ENCODE measurements around the gene MORC1. TPM values are rescaled to one million over a fixed set of nuclear protein-coding genes. Genes with fewer than 3 reads are reported as not detected.
A peak's percentile ranks its signal among the peaks of the same experiment; 100 is the strongest.

The MORC1 gene
- total RNA-seq, 2 experiments from 2014 or later, result not detected

DNA sequence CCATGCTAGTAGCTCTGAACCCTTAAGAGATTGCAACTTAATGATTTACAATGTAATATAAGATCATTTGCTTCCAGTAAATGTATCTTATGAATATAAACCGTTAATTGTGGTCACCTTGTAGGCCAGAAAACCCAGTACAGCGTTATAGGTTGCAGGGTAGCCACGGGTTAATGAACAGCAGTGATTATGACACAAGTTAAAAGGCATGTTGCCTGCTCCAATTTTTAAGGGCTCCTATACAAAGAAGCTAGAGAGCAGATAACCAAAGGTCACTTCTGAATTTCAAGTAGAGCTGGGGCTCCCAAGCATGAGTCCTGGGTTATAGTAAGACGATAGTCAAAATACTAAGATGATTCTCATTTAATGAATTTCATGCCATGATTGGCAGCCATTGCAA, 177.8 kb downstream of the MORC1 start:
- ChIA-PET CTCF (no interaction called here), POLR2A (no interaction called here)
- Mint-ChIP-seq H3K36me3 (ENCODE audit: low read depth) (no peaks in the 10 kb centered on the region), H3K27me3 (no peaks in the 10 kb centered on the region), H3K9me3 (no peaks in the 10 kb centered on the region), H3K4me1 (no peaks in the 10 kb centered on the region), H3K4me3 (no peak overlapping the region), H3K27ac (no peak overlapping the region)
- DNase-seq, result no peak

DNA sequence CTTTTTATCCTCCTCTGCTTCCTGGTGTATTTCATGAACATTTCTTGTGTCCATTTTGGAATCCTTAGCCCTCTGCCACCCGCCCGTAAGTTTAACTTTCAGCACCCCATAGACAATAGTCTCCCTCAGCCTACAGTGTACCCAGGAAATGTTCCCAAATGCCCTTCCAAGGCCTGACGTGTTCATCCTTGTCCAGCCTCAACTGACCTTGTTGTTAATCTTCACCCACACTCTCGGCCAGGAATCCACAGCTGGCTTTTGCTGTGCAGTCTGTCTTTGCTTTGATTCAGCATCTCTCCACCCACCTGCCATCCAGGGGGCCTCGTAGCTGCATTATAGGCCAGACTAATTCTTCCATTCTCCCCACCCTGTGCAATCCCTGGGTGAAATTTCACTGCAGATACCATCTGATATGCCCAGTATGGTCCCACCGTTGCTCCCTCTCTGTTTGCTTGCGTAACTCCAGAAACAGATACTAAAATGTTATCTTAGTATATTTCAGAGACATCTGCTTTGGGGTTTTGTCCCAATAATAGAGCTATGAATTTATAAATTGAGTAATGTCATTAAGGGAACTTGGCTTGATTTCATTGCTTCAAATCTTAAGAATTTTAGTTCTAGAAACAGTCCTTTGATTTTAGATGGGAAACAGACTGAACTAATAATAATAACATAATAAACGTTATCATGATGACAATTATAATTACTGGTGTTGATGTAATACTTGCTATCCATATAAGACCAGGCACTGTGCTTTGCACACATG, 180.8 kb downstream of the MORC1 start:
- Mint-ChIP-seq H3K27me3 (peaks cover 2% of the 10 kb centered on the region), H3K36me3 (ENCODE audit: low read depth) (no peaks in the 10 kb centered on the region), H3K4me1 (no peaks in the 10 kb centered on the region), H3K4me3 (no peak overlapping the region), H3K27ac (no peak overlapping the region), H3K9me3 (peaks cover 2% of the 10 kb centered on the region)
- POLR2A ChIA-PET, result no interaction called here
- CTCF ChIA-PET, result interaction anchor here (1.0 kb wide), 1 partner anchor 10 kb away, joined by 3 read pairs; no protein-coding TSS in a partner anchor
- DNase-seq, result no peak

DNA sequence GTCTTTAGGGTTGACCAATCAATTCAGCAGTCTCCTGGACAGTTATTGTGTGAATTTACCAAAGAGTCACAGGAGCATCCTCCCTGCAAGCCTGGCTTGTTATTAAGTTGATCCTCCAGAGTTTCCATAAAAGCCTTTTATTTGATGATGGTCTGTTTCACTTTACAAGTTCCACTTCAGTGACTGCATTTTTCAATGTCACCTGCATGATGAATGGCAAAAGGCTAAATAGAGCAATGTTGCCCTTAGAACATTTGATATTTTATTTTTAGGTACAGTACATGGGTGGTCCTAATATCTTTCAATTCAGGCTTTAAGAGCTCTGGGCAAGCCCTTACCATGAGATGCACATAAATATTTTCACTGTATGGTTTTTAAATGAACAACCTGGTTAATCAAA, 186.9 kb downstream of the MORC1 start:
- no peaks in the 10 kb centered on the region for H3K4me1 Mint-ChIP-seq
- H3K27ac Mint-ChIP-seq, result no peak overlapping the region
- no peak overlapping the region for H3K4me3 Mint-ChIP-seq
- ChIA-PET CTCF (no interaction called here), POLR2A (no interaction called here)
- no peaks in the 10 kb centered on the region for H3K36me3 Mint-ChIP-seq (ENCODE audit: low read depth)
- peaks cover 7% of the 10 kb centered on the region for H3K9me3 Mint-ChIP-seq
- H3K27me3 Mint-ChIP-seq, result peaks cover 22% of the 10 kb centered on the region
- DNase-seq, result no peak

DNA sequence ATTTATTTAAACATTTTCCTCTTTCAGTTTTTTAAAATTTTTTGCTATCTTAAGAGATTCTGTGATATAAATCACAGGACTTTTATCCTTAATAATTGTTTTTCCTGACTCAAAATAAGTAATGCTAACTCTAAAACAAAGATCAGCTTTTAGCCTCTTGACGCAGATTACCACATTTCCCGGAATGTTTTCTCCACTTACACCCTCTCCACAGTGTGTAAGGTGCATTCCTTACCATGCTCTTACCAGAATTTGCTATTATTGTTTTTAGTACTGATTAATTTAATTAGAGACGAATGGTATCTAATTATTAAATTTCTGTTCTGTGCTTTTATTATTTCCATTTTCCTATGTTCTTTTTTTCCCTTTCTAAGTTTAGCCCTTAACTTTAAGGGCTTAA, 199.1 kb downstream of the MORC1 start:
- DNase-seq, result no peak
- H3K9me3 Mint-ChIP-seq, result peaks cover 2% of the 10 kb centered on the region
- no peaks in the 10 kb centered on the region for H3K36me3 Mint-ChIP-seq (ENCODE audit: low read depth)
- no peak overlapping the region for H3K27ac Mint-ChIP-seq
- POLR2A ChIA-PET, result no interaction called here
- peaks cover 11% of the 10 kb centered on the region for H3K4me1 Mint-ChIP-seq
- no peak overlapping the region for H3K4me3 Mint-ChIP-seq
- H3K27me3 Mint-ChIP-seq, result peaks cover 19% of the 10 kb centered on the region
- CTCF ChIA-PET, result no interaction called here

DNA sequence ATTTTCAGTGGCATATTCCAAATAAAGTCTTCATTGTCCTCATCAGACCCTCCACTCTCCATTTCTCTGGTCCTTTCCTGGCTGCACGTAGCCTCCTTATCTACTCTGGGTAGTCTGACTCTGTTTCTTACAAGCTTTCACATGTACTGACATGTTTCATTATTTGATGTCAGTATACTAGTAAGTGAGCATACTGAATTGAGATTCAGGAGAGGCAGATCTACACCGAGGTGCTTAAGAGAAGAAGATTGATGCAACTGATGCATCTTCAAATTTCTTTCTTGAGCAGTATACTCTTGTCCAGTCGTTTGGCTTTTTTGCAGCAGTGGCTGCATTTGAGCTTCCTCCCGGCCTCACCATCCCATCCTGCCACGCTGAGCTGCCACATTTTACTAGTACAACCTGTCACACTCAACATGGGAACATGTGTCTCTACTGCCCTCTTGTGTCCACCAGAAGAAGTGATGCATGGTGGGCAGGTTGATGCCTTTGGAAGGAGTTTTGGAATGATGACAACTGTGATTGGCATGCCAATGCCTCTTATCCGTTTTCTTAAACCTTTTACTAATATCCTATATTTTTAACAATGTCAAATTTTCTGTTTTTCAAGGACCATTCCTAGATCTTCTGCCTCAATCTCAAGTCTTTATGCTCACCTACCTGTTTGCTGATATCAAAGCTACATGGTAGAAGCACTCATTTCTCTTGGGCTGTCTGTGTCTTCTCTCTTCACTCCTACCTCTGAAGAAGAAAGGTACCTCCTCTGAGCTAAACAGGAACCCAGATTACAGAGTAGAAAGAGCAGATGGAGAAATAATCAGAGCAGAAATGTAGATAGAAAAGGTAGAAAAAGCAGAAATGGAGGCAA, 202.9 kb downstream of the MORC1 start:
- peaks cover 20% of the 10 kb centered on the region for H3K4me1 Mint-ChIP-seq
- ChIA-PET POLR2A (no interaction called here), CTCF (interaction anchor here (0.6 to 2.3 kb wide), 26 partner anchors 8 to 1114 kb away, joined by 3 to 10 read pairs (median 4); partner anchors contain the start of genes CIP2A and DZIP3)
- H3K4me3 Mint-ChIP-seq, result no peak overlapping the region
- H3K9me3 Mint-ChIP-seq, result no peaks in the 10 kb centered on the region
- H3K36me3 Mint-ChIP-seq (ENCODE audit: low read depth), result no peaks in the 10 kb centered on the region
- peak overlapping the region; percentile 62 for H3K27ac Mint-ChIP-seq
- H3K27me3 Mint-ChIP-seq, result peaks cover 4% of the 10 kb centered on the region
- peak; percentile 78 for DNase-seq

DNA sequence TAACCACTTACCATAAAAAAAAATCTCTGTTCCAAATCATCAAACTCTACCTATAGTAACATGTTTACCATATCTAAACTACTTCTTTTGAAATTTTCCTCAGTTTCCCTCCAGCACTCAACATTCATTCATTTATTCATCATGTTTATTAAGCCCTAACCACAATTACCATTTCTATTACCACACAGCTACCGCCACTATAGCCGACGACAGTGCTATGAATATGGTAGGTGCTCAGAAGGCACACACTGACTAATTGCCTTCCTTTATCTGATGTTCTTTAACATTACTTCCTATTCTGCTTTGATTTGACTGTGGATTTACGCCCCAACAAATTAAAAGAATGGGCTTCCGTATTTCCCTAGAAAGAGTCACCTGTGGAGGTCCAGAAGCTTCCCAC, 208.1 kb downstream of the MORC1 start:
- ChIA-PET CTCF (no interaction called here), POLR2A (no interaction called here)
- no peak for DNase-seq
- Mint-ChIP-seq H3K4me1 (peaks cover 20% of the 10 kb centered on the region), H3K9me3 (no peaks in the 10 kb centered on the region), H3K4me3 (no peak overlapping the region), H3K36me3 (ENCODE audit: low read depth) (no peaks in the 10 kb centered on the region), H3K27me3 (no peaks in the 10 kb centered on the region), H3K27ac (no peak overlapping the region)

Other genes with a start within 250 kb of the MORC1 start
- not detected for gene GUCA1C, start 164.3 kb downstream of the MORC1 start, total RNA-seq
- gene C3orf85, start 18.6 kb upstream of the MORC1 start, total RNA-seq, result not detected
- not detected for gene DPPA2, start 198.4 kb upstream of the MORC1 start, total RNA-seq
- not detected for gene DPPA4, start 219.4 kb upstream of the MORC1 start, total RNA-seq